ENCODE measurements around the gene RELT. TPM values are rescaled to one million over a fixed set of nuclear protein-coding genes. Genes with fewer than 3 reads are reported as not detected.

RELT gene
- total and polyA plus RNA-seq, 2 of the 13 experiments (the other 11 are each of a cell fraction or from before 2014, with no cell fraction given) = 2.5 to 4.7 TPM

DNA sequence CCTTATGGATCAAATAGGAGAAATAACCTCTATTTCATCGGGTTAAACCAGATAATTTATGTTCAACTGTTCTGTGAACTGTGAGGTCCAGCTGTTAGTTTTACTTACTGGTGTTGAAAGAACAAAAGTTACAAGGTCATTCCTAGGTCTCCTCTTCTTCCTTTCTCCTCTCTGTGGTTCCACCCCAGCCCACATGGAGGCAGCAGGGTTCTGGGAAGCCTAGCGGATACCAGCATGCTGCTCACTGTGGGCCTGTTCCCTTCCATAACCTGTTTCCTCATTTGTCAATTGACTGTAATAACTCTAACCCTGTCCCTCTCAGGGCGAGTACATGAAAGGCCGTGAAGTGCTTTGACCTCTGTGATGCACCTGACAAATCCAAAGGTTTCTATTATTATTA is 27.8 kb downstream of the RELT start (continued):
- TF ChIP-seq, protein P1, sequence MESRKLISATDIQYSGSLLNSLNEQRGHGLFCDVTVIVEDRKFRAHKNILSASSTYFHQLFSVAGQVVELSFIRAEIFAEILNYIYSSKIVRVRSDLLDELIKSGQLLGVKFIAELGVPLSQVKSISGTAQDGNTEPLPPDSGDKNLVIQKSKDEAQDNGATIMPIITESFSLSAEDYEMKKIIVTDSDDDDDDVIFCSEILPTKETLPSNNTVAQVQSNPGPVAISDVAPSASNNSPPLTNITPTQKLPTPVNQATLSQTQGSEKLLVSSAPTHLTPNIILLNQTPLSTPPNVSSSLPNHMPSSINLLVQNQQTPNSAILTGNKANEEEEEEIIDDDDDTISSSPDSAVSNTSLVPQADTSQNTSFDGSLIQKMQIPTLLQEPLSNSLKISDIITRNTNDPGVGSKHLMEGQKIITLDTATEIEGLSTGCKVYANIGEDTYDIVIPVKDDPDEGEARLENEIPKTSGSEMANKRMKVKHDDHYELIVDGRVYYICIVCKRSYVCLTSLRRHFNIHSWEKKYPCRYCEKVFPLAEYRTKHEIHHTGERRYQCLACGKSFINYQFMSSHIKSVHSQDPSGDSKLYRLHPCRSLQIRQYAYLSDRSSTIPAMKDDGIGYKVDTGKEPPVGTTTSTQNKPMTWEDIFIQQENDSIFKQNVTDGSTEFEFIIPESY (CRISPR knock-in tag; IDR thresholded peaks at IDR 0.05) = peak; percentile 93
- TF ChIP-seq ZNF672 (CRISPR knock-in tag; IDR thresholded peaks at IDR 0.05) (no peak), NR2F6 (IDR thresholded peaks at IDR 0.05) (no peak), NR2F6 (CRISPR knock-in tag; IDR thresholded peaks at IDR 0.05) (0 out of 2 replicates have a peak, but pooled peaks have one; percentile 42), ZNF816 (CRISPR knock-in tag; IDR thresholded peaks at IDR 0.05; ENCODE audit: borderline replicate concordance) (no peak), SMAD3 (CRISPR knock-in tag; IDR thresholded peaks at IDR 0.05) (no peak), RCOR2 (CRISPR knock-in tag; IDR thresholded peaks at IDR 0.05) (no peak), NCOR1 (IDR thresholded peaks at IDR 0.05; ENCODE audit: borderline replicate concordance, low read length) (no peak), POLR2AphosphoS5 (IDR thresholded peaks at IDR 0.05; ENCODE audit: low read depth, low read length) (no peak), ZKSCAN8 (CRISPR knock-in tag; IDR thresholded peaks at IDR 0.05; ENCODE audit: borderline replicate concordance) (no peak), RXRB (CRISPR knock-in tag; IDR thresholded peaks at IDR 0.05; ENCODE audit: borderline replicate concordance) (0 out of 2 replicates have a peak, but pooled peaks have one; percentile 43), ZNF205 (CRISPR knock-in tag; IDR thresholded peaks at IDR 0.05) (0 out of 2 replicates have a peak, but pooled peaks have one; percentile 26), GABPA (IDR thresholded peaks at IDR 0.05; ENCODE audit: low read depth, low read length) (no peak), GABPA (CRISPR knock-in tag; IDR thresholded peaks at IDR 0.05; ENCODE audit: low read depth) (no peak), ZNF296 (CRISPR knock-in tag; conservative IDR thresholded peaks at IDR 0.05) (no peak), MXI1 (IDR thresholded peaks at IDR 0.05; ENCODE audit: borderline replicate concordance, low read depth, low read length) (no peak), ATM (IDR thresholded peaks at IDR 0.05; ENCODE audit: borderline replicate concordance) (no peak), ZC3H4 (CRISPR knock-in tag; IDR thresholded peaks at IDR 0.05; ENCODE audit: borderline replicate concordance) (no peak), MAZ (IDR thresholded peaks at IDR 0.05; ENCODE audit: borderline replicate concordance, low read depth, low read length) (no peak), MAZ (CRISPR knock-in tag; IDR thresholded peaks at IDR 0.05; ENCODE audit: low read depth) (no peak), ELF1 (CRISPR knock-in tag; IDR thresholded peaks at IDR 0.05) (no peak), ZSCAN30 (CRISPR knock-in tag; IDR thresholded peaks at IDR 0.05) (peak; percentile 36; the same call in 1 of the 2 replicates)
- TF ChIP-seq, protein P2, sequence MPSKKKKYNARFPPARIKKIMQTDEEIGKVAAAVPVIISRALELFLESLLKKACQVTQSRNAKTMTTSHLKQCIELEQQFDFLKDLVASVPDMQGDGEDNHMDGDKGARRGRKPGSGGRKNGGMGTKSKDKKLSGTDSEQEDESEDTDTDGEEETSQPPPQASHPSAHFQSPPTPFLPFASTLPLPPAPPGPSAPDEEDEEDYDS (CRISPR knock-in tag; IDR thresholded peaks at IDR 0.05) = no peak
- TF ChIP-seq, protein P3, sequence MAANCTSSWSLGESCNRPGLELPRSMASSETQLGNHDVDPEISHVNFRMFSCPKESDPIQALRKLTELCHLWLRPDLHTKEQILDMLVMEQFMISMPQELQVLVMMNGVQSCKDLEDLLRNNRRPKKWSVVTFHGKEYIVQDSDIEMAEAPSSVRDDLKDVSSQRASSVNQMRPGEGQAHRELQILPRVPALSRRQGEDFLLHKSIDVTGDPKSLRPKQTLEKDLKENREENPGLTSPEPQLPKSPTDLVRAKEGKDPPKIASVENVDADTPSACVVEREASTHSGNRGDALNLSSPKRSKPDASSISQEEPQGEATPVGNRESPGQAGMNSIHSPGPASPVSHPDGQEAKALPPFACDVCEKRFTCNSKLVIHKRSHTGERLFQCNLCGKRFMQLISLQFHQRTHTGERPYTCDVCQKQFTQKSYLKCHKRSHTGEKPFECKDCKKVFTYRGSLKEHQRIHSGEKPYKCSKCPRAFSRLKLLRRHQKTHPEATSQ (CRISPR knock-in tag; IDR thresholded peaks at IDR 0.05; ENCODE audit: borderline replicate concordance) = no peak
- TF ChIP-seq, protein P4, sequence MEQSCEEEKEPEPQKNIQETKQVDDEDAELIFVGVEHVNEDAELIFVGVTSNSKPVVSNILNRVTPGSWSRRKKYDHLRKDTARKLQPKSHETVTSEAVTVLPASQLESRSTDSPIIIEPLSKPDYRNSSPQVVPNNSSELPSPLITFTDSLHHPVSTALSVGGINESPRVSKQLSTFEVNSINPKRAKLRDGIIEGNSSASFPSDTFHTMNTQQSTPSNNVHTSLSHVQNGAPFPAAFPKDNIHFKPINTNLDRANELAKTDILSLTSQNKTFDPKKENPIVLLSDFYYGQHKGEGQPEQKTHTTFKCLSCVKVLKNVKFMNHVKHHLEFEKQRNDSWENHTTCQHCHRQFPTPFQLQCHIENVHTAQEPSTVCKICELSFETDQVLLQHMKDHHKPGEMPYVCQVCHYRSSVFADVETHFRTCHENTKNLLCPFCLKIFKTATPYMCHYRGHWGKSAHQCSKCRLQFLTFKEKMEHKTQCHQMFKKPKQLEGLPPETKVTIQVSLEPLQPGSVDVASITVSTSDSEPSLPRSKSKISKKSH (CRISPR knock-in tag; IDR thresholded peaks at IDR 0.05; ENCODE audit: borderline replicate concordance) = no peak
- TF ChIP-seq, protein P5, sequence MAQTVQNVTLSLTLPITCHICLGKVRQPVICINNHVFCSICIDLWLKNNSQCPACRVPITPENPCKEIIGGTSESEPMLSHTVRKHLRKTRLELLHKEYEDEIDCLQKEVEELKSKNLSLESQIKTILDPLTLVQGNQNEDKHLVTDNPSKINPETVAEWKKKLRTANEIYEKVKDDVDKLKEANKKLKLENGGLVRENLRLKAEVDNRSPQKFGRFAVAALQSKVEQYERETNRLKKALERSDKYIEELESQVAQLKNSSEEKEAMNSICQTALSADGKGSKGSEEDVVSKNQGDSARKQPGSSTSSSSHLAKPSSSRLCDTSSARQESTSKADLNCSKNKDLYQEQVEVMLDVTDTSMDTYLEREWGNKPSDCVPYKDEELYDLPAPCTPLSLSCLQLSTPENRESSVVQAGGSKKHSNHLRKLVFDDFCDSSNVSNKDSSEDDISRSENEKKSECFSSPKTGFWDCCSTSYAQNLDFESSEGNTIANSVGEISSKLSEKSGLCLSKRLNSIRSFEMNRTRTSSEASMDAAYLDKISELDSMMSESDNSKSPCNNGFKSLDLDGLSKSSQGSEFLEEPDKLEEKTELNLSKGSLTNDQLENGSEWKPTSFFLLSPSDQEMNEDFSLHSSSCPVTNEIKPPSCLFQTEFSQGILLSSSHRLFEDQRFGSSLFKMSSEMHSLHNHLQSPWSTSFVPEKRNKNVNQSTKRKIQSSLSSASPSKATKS (CRISPR knock-in tag; IDR thresholded peaks at IDR 0.05) = no peak
